Breast epithelium (tissue), 3 donors: ENCODE data around the gene MCHR2.

Experiments
- CTCF ChIP-seq, 3 donors: fragments of 450-650 bp; IDR thresholded peaks; one replicate each; pipeline ENCODE4 v1.5.1; 2016 to 2017; ENCODE audit warnings: antibody characterized with exemption in 3 of 3, mild to moderate bottlenecking in 3 of 3, moderate library complexity in 3 of 3
- POLR2AphosphoS5 ChIP-seq, 3 donors: sonication (generic); formaldehyde crosslinking; IDR thresholded peaks; one replicate each; pipeline ENCODE4 v1.6.1; 2017; ENCODE audit warnings: antibody characterized with exemption in 3 of 3

GRCh38 chr6:99993146-99993532, 884 bp downstream of the MCHR2 start:
- no peak for TF ChIP-seq CTCF (IDR thresholded peaks at IDR 0.05)
- no peak for TF ChIP-seq POLR2AphosphoS5 (IDR thresholded peaks at IDR 0.05)
